ENCODE results near the gene MAP2K6.

The MAP2K6 gene

GRCh38 chr17:69427486-69428197 is 13.1 kb downstream of the MAP2K6 start:
- DNase-seq = no peak

- no peak for DNase-seq
These were observed 13.9 kb downstream of the MAP2K6 start for GRCh38 chr17:69428252-69428980.

- no peak for DNase-seq
These were observed 16.0 kb downstream of the MAP2K6 start for GRCh38 chr17:69430488-69430887.

GRCh38 chr17:69431835-69432234 is 17.3 kb downstream of the MAP2K6 start:
- DNase-seq = no peak

GRCh38 chr17:69433093-69433492 is 18.6 kb downstream of the MAP2K6 start:
- DNase-seq = no peak

GRCh38 chr17:69434164-69434579 is 19.7 kb downstream of the MAP2K6 start:
- DNase-seq = peak; percentile 21

- DNase-seq = no peak
These were observed 21.6 kb downstream of the MAP2K6 start for GRCh38 chr17:69435971-69436696.

- DNase-seq = no peak
These were observed 23.0 kb downstream of the MAP2K6 start for GRCh38 chr17:69437475-69437874.

- no peak for DNase-seq
These were observed 24.3 kb downstream of the MAP2K6 start for GRCh38 chr17:69438776-69439175.

- DNase-seq = no peak
These were observed 26.7 kb downstream of the MAP2K6 start for GRCh38 chr17:69441179-69441578.

GRCh38 chr17:69443138-69443537 is 28.6 kb downstream of the MAP2K6 start:
- DNase-seq = no peak

- no peak for DNase-seq
These were observed 29.5 kb downstream of the MAP2K6 start for GRCh38 chr17:69444023-69444422.

- DNase-seq = no peak
These were observed 30.6 kb downstream of the MAP2K6 start for GRCh38 chr17:69445132-69445531.

- no peak for DNase-seq
These were observed 33.2 kb downstream of the MAP2K6 start for GRCh38 chr17:69447726-69448125.

- DNase-seq = no peak
These were observed 34.1 kb downstream of the MAP2K6 start for GRCh38 chr17:69448431-69449102.

- DNase-seq = no peak
These were observed 35.6 kb downstream of the MAP2K6 start for GRCh38 chr17:69450131-69450530.

- DNase-seq = no peak
These were observed 36.4 kb downstream of the MAP2K6 start for GRCh38 chr17:69450918-69451317.

- no peak for DNase-seq
These were observed 37.2 kb downstream of the MAP2K6 start for GRCh38 chr17:69451416-69452394.

- DNase-seq = no peak
These were observed 38.3 kb downstream of the MAP2K6 start for GRCh38 chr17:69452664-69453260.

- no peak for DNase-seq
These were observed 39.6 kb downstream of the MAP2K6 start for GRCh38 chr17:69454051-69454450.

- DNase-seq = no peak
These were observed 40.5 kb downstream of the MAP2K6 start for GRCh38 chr17:69455040-69455439.

- DNase-seq = no peak
These were observed 43.1 kb downstream of the MAP2K6 start for GRCh38 chr17:69457603-69458002.
